SJCRH30 (cell line): ENCODE results near the gene CTSW. TPM values are rescaled to one million over a fixed set of nuclear protein-coding genes. Genes with fewer than 3 reads are reported as not detected.
"Not testable (repeated sequence)": the region's sequence is repeated elsewhere in the genome, so short reads cannot be mapped to it uniquely, and the experiment has no call there.

ENCODE experiments used
- DNase-seq, 2 experiments: peaks; one replicate each; pipeline ENCODE4 v3.0.0-alpha.2; 2015 to 2020
- H3K27ac ChIP-seq: fragments of 250-450 bp; sonication (Bioruptor Pico); 2 replicates; pipeline ENCODE4 v1.5.1; 2020; ENCODE audit warnings: mild to moderate bottlenecking, moderate library complexity
- H3K27me3 ChIP-seq: fragments of 250-450 bp; sonication (Bioruptor Pico); 2 replicates; pipeline ENCODE4 v1.5.1; 2020; ENCODE audit warnings: mild to moderate bottlenecking, moderate library complexity
- H3K36me3 ChIP-seq: fragments of 250-450 bp; sonication (Bioruptor Pico); 2 replicates; pipeline ENCODE4 v1.5.1; 2020; ENCODE audit warnings: mild to moderate bottlenecking, moderate library complexity
- H3K4me1 ChIP-seq: fragments of 250-450 bp; sonication (Bioruptor Pico); 2 replicates; pipeline ENCODE4 v1.5.1; 2020; ENCODE audit warnings: mild to moderate bottlenecking, moderate library complexity
- H3K4me3 ChIP-seq: fragments of 250-450 bp; sonication (Bioruptor Pico); 2 replicates; pipeline ENCODE4 v1.5.1; 2020; ENCODE audit warnings: mild to moderate bottlenecking, moderate library complexity
- H3K9me3 ChIP-seq: fragments of 250-450 bp; sonication (Bioruptor Pico); replicated peaks from 2 replicates; pipeline ENCODE4 v1.5.1; 2020; ENCODE audit warnings: mild to moderate bottlenecking, moderate library complexity
- total RNA-seq: library from RNA; depleted of rRNA; stranded (reverse); fragments of >200 nt; shearing (Covaris generic); gene quantifications from 2 replicates; pipeline ENCODE4 v1.2.3, GENCODE V29; 2014; rRNA removed

CTSW gene
- total RNA-seq, result not detected in 2 replicates

GRCh38 chr11:65879617-65880016 is at the start of gene CTSW:
Gene CTSW, plus strand, starts transcription at chr11:65879837. Its CDS starts 18 bp downstream, at chr11:65879855.
- Histone ChIP-seq H3K4me1 (no peaks in the 10 kb centered on the region), H3K27me3 (no peaks in the 10 kb centered on the region), H3K36me3 (peaks cover 13% of the 10 kb centered on the region), H3K27ac (no peak within 1 kb of the TSS), H3K4me3 (no peak within 1 kb of the TSS), H3K9me3 (no peaks in the 10 kb centered on the region)
- no peak for DNase-seq

- H3K4me1 ChIP-seq, H3K36me3 ChIP-seq, H3K27ac ChIP-seq, H3K9me3 ChIP-seq, DNase-seq, H3K27me3 ChIP-seq, H3K4me3 ChIP-seq: not testable (repeated sequence)
Measured at GRCh38 chr11:65832231-65832630, 47.4 kb upstream of the CTSW start.

DNA sequence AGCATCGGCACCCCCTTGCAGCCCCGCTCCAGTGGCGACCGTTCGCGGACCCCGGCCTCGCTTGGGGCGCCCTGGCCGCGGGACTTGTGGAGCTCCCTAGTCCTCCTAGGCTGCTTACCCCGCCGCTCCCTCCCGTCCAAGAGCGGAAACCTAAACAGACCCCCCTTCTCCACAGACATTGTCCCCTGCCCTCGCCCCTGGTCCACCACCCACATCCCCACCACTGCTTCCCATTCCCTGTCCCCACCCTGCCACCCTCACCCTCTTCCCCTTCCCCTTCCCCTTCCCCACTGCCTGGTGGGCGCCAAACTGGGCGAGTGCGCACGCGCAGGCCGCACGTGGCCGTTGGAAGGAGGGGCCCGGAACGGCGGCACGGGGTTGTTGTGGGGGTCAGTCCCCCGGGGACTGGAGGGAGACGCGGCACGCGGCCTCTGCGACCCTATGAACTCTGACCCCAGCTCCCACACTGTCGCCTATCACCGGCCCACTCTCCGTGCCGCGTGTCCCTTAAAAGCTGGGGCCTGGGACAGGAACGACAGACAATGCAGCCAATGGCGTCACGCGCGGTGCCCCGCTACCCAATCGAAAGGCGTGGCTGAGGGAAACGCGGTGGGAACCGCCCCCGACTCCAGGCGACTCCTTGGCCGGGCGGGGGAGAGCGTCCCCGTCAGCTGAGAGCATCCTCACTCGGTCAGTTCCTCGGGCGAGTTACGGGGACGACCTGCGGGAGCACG is 46.2 kb upstream of the CTSW start, which contains the start of gene SNX32:
Gene SNX32 (plus strand): TSS at position 667 of the 734 bp plus-strand sequence. CDS start 103 bp downstream, outside the sequence.
- Histone ChIP-seq H3K4me1 (no peaks in the 10 kb centered on the region), H3K36me3 (no peaks in the 10 kb centered on the region), H3K4me3 (no peak within 1 kb of the TSS), H3K27ac (no peak within 1 kb of the TSS), H3K27me3 (no peaks in the 10 kb centered on the region; the same call in 1 of the 2 replicates), H3K9me3 (no peaks in the 10 kb centered on the region; the same call in 1 of the 2 replicates)
- DNase-seq, result no peak

DNA sequence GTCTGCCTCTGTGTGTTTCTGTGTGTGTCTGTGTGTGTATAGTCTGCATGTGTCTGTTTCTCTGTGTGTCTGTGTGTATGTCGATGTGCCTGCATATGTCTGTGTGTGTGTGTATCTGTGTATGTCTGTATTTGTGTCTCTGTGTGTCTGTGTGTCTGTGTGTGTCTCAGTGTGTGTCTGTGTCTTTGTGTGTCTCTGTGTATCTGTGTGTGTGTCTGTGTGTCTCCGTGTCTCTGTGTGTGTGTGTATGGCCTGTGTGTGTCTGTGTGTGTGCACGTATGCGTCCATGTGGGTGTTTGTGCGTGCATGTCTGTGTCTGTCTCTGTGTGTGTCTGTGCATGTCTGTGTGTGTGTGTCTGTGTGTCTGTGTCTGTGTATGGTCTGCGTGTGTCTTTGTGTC is 45.4 kb upstream of the CTSW start:
- Histone ChIP-seq H3K4me3 (no peak overlapping the region), H3K27me3 (no peaks in the 10 kb centered on the region; the same call in 1 of the 2 replicates), H3K27ac (no peak overlapping the region), H3K9me3 (no peaks in the 10 kb centered on the region; the same call in 1 of the 2 replicates), H3K36me3 (no peaks in the 10 kb centered on the region), H3K4me1 (no peaks in the 10 kb centered on the region)
- DNase-seq, result no peak

GRCh38 chr11:65842144-65842543 is 37.5 kb upstream of the CTSW start:
- Histone ChIP-seq H3K4me3 (no peak overlapping the region), H3K36me3 (no peaks in the 10 kb centered on the region), H3K4me1 (no peaks in the 10 kb centered on the region), H3K27me3 (no peaks in the 10 kb centered on the region), H3K9me3 (no peaks in the 10 kb centered on the region; the same call in 1 of the 2 replicates), H3K27ac (no peak overlapping the region)
- DNase-seq, result no peak

GRCh38 chr11:65843811-65844210 is 35.8 kb upstream of the CTSW start:
- no peaks in the 10 kb centered on the region for H3K36me3 ChIP-seq
- H3K27ac ChIP-seq, result no peak overlapping the region
- no peaks in the 10 kb centered on the region for H3K27me3 ChIP-seq
- no peaks in the 10 kb centered on the region for H3K9me3 ChIP-seq
- no peak overlapping the region for H3K4me3 ChIP-seq
- no peaks in the 10 kb centered on the region for H3K4me1 ChIP-seq
- DNase-seq, result no peak

- Histone ChIP-seq H3K9me3 (no peaks in the 10 kb centered on the region), H3K4me3 (no peak overlapping the region), H3K27ac (no peak overlapping the region), H3K4me1 (no peaks in the 10 kb centered on the region), H3K27me3 (no peaks in the 10 kb centered on the region), H3K36me3 (no peaks in the 10 kb centered on the region)
- DNase-seq, result no peak
Measured at GRCh38 chr11:65844231-65844872, 35.3 kb upstream of the CTSW start.

DNA sequence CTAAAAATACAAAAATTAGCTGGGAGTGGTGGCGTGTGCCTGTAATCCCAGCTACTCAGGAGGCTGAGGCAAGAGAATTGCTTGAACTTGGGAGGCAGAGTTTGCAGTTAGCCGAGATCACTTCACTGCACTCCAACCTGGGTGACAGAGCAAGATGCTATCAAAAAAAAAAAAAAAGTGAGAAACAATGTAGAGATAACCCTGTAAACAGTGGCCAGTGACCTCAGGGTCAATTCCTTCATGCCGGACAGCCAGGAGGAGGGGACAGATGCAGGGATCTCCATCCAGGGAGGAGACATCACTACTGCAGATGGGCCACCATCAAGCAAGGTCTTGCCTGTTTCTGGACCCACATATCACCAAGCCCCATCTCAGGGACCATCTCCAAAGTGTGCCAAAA is 31.9 kb upstream of the CTSW start:
- H3K4me3 ChIP-seq, result no peak overlapping the region
- H3K27ac ChIP-seq, result no peak overlapping the region
- H3K27me3 ChIP-seq, result no peaks in the 10 kb centered on the region
- no peak for DNase-seq
- H3K4me1 ChIP-seq, result no peaks in the 10 kb centered on the region
- H3K9me3 ChIP-seq, result no peaks in the 10 kb centered on the region
- peaks cover 6% of the 10 kb centered on the region for H3K36me3 ChIP-seq

DNA sequence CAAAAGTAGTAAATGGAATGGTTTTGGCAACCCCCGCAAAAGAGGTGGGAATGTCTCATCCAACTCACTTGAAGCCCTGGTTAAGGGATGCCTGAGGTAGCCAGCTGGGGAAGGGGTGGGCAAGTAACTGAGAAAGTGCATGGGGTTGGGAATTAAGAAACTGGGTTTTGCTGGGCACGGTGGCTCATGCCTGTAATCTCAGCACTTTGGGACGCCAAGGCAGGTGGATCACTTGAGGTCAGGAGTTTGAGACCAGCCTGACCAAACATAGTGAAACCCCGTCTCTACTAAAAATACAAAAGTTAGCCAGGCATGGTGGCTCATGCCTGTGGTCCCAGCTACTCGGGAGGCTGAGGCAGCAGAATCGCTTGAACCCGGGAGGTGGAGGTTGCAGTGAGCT is 30.9 kb upstream of the CTSW start:
- H3K27ac ChIP-seq, H3K27me3 ChIP-seq, H3K9me3 ChIP-seq, DNase-seq, H3K4me1 ChIP-seq, H3K4me3 ChIP-seq: not testable (repeated sequence)
- peaks cover 16% of the 10 kb centered on the region for H3K36me3 ChIP-seq

- no peaks in the 10 kb centered on the region for H3K4me1 ChIP-seq
- H3K27me3 ChIP-seq, result no peaks in the 10 kb centered on the region
- H3K27ac ChIP-seq, result no peak overlapping the region
- no peak for DNase-seq
- H3K4me3 ChIP-seq, result no peak overlapping the region
- peaks cover 22% of the 10 kb centered on the region for H3K36me3 ChIP-seq
- no peaks in the 10 kb centered on the region for H3K9me3 ChIP-seq
Measured at GRCh38 chr11:65849366-65849765, 30.3 kb upstream of the CTSW start.

DNA sequence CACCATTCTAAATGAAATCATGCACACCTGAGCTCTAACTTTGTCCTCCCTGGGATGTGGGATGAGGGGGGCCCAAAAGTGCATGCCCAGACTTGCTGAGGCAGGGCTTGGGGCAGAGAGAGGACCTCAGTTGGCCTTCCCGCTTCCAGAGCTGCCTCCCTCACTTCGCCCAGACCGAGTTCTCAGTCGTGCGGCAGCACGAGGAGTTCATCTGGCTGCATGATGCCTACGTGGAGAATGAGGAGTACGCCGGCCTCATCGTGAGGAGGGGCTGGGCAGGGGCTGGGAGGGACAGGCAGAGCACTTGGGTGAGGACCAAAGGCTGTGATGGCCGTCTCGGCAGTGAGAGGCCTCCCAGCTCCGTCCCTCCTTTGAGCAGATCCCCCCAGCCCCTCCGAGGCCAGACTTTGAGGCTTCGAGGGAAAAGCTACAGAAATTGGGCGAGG is 29.8 kb upstream of the CTSW start:
- Histone ChIP-seq H3K27me3 (no peaks in the 10 kb centered on the region), H3K27ac (no peak overlapping the region), H3K36me3 (peaks cover 27% of the 10 kb centered on the region), H3K9me3 (no peaks in the 10 kb centered on the region), H3K4me3 (no peak overlapping the region), H3K4me1 (no peaks in the 10 kb centered on the region)
- DNase-seq, result no peak

- H3K36me3 ChIP-seq, result peaks cover 32% of the 10 kb centered on the region
- no peaks in the 10 kb centered on the region for H3K27me3 ChIP-seq
- H3K9me3 ChIP-seq, result no peaks in the 10 kb centered on the region
- no peak overlapping the region for H3K27ac ChIP-seq
- no peak overlapping the region for H3K4me3 ChIP-seq
- no peak for DNase-seq
- no peaks in the 10 kb centered on the region for H3K4me1 ChIP-seq
Measured at GRCh38 chr11:65850217-65851082, 29.2 kb upstream of the CTSW start.

DNA sequence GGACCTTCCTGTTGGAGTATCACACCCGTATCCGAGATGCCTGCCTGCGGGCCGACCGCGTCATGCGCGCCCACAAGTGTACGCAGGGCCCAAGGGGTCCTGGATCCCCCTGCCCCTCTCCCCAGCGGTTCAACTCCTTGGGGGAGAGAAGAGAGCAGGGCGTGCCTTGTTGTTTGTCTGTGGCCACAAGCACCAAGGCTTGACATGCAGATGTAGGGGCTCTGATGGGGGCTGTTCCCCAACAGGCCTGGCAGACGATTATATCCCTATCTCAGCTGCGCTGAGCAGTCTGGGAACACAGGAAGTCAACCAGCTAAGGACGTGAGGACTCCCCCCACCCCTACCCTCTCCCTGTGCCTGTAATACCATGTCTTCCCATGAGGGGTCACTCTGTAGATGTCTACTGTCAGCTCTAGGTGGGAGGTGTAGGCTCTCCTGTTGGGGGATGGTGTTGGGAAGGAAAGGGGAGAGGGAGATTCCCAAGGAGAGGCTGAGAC is 28.5 kb upstream of the CTSW start:
- DNase-seq, result peak; percentile 46 to 67
- peaks cover 39% of the 10 kb centered on the region for H3K36me3 ChIP-seq

GRCh38 chr11:65851811-65852507 is 27.7 kb upstream of the CTSW start:
- DNase-seq, result no peak
- peaks cover 46% of the 10 kb centered on the region for H3K36me3 ChIP-seq

More for the DNA sequence above, 28.5 kb upstream of the CTSW start:
- no peak overlapping the region for H3K4me3 ChIP-seq
- no peaks in the 10 kb centered on the region for H3K4me1 ChIP-seq
- H3K9me3 ChIP-seq, result no peaks in the 10 kb centered on the region
- H3K27me3 ChIP-seq, result no peaks in the 10 kb centered on the region
- no peak overlapping the region for H3K27ac ChIP-seq

More at GRCh38 chr11:65851811-65852507, 27.7 kb upstream of the CTSW start:
- H3K4me3 ChIP-seq, result no peak overlapping the region
- H3K9me3 ChIP-seq, result no peaks in the 10 kb centered on the region
- H3K27ac ChIP-seq, result no peak overlapping the region
- no peaks in the 10 kb centered on the region for H3K27me3 ChIP-seq
- no peaks in the 10 kb centered on the region for H3K4me1 ChIP-seq
